Neuronal stem cell (in vitro differentiated cells): ENCODE data around the gene CDKL4.

Experiments
- DNase-seq: peaks from one replicate; pipeline ENCODE4 v3.0.0-alpha.2; 2013; ENCODE audit warnings: low spot score
- H2AFZ ChIP-seq: one replicate; pipeline ENCODE4 v1.6.1; 2013; ENCODE audit warnings: mild to moderate bottlenecking, low read length, inconsistent platforms
- H2AK5ac ChIP-seq: 2 replicates; pipeline ENCODE4 v1.6.1; 2013; ENCODE audit warnings: low read depth, mild to moderate bottlenecking, inconsistent platforms, low read length, moderate library complexity, mixed read lengths
- H2BK120ac ChIP-seq: 2 replicates; pipeline ENCODE4 v1.6.1; 2013; ENCODE audit warnings: low read depth, mild to moderate bottlenecking, inconsistent platforms, low read length, moderate library complexity, mixed read lengths
- H2BK12ac ChIP-seq: one replicate; pipeline ENCODE4 v1.6.1; 2013; ENCODE audit warnings: low read length, inconsistent platforms
- H2BK15ac ChIP-seq: 2 replicates; pipeline ENCODE4 v1.6.1; 2013; ENCODE audit warnings: mild to moderate bottlenecking, low read length, inconsistent platforms, mixed read lengths
- H2BK5ac ChIP-seq: one replicate; pipeline ENCODE4 v1.6.1; 2013; ENCODE audit warnings: inconsistent platforms, mild to moderate bottlenecking, low read length, moderate library complexity
- H3K14ac ChIP-seq: one replicate; pipeline ENCODE4 v1.6.1; 2013; ENCODE audit warnings: low read length, inconsistent platforms
- H3K18ac ChIP-seq: 2 replicates; pipeline ENCODE4 v1.6.1; 2013; ENCODE audit warnings: low read length, inconsistent platforms
- H3K23ac ChIP-seq: 2 replicates; pipeline ENCODE4 v1.6.1; 2013; ENCODE audit warnings: low read depth, mild to moderate bottlenecking, mixed read lengths, low read length, inconsistent platforms; ENCODE audit not compliant: poor library complexity
- H3K27ac ChIP-seq: replicated peaks from 3 replicates; pipeline ENCODE4 v1.5.1; 2013; ENCODE audit warnings: low read length, inconsistent platforms
- H3K27me3 ChIP-seq, 3 experiments: 2 replicates each; pipeline ENCODE4 v1.6.1; 2013; ENCODE audit warnings: low read length in 3 of 3, mild to moderate bottlenecking in 2 of 3, inconsistent platforms in 1 of 3, low read depth in 1 of 3, mixed read lengths in 1 of 3, moderate library complexity in 1 of 3; ENCODE audit not compliant: control insufficient read depth in 3 of 3, insufficient read depth in 3 of 3
- H3K36me3 ChIP-seq, 2 donors: replicated peaks in 1 of 2; 2 replicates each; pipeline ENCODE4 v1.6.1; 2013; ENCODE audit warnings: low read length in 2 of 2; ENCODE audit not compliant: control insufficient read depth in 2 of 2, insufficient read depth in 2 of 2
- H3K4ac ChIP-seq: 2 replicates; pipeline ENCODE4 v1.6.1; 2013; ENCODE audit warnings: inconsistent platforms, mild to moderate bottlenecking, low read length, moderate library complexity
- H3K4me1 ChIP-seq, 2 donors: 1 replicate in 1 of 2; 2 replicates in 1 of 2; pipeline ENCODE4 v1.6.1; 2013; ENCODE audit warnings: low read length in 2 of 2, low read depth in 1 of 2; ENCODE audit not compliant: control insufficient read depth in 2 of 2, insufficient read depth in 1 of 2
- H3K4me2 ChIP-seq: one replicate; pipeline ENCODE4 v1.6.1; 2013; ENCODE audit warnings: mild to moderate bottlenecking, low read length, inconsistent platforms; ENCODE audit not compliant: insufficient read depth, poor library complexity, severe bottlenecking
- H3K4me3 ChIP-seq, 2 donors: 2 replicates each; pipeline ENCODE4 v1.5.1; 2013; ENCODE audit warnings: low read length in 2 of 2, mild to moderate bottlenecking in 2 of 2, inconsistent platforms in 1 of 2, moderate library complexity in 1 of 2
- H3K79me1 ChIP-seq: one replicate; pipeline ENCODE4 v1.6.1; 2013; ENCODE audit warnings: low read depth, mild to moderate bottlenecking, inconsistent platforms, low read length, moderate library complexity
- H3K9ac ChIP-seq: one replicate; pipeline ENCODE4 v1.6.1; 2013; ENCODE audit warnings: mild to moderate bottlenecking, low read depth, low read length, inconsistent platforms; ENCODE audit not compliant: poor library complexity
- H3K9me3 ChIP-seq, 2 donors: replicated peaks in 1 of 2; 2 replicates each; pipeline versions ENCODE3 to v1.6.1; 2013; ENCODE audit warnings: low read length in 2 of 2, mild to moderate bottlenecking in 2 of 2, inconsistent platforms in 1 of 2, low read depth in 1 of 2, mixed read lengths in 1 of 2, moderate library complexity in 1 of 2; ENCODE audit not compliant: control insufficient read depth in 2 of 2, insufficient read depth in 1 of 2
- H4K8ac ChIP-seq: one replicate; pipeline ENCODE4 v1.6.1; 2013; ENCODE audit warnings: low read depth, mild to moderate bottlenecking, inconsistent platforms, low read length, moderate library complexity
- H4K91ac ChIP-seq: one replicate; pipeline ENCODE4 v1.6.1; 2013; ENCODE audit warnings: low read length, low read depth, mild to moderate bottlenecking, inconsistent platforms; ENCODE audit not compliant: poor library complexity
- WGBS, 2 donors: extraction: QIAGEN DNeasy Blood & Tissue Kit; methylation state at CpG; one replicate each; pipeline ENCODE4 v1.1.7; 2013; ENCODE audit warnings: missing lambda C conversion rate in 2 of 2, mixed read lengths in 1 of 2; ENCODE audit not compliant: insufficient read length in 2 of 2, insufficient replicate concordance in 1 of 2; ENCODE audit errors: extremely low coverage in 2 of 2; 5-methylcytosine and 5-hydroxymethylcytosine counted together

CDKL4 gene

GRCh38 chr2:39266139-39266805 lies 22.5 kb upstream of the CDKL4 start:
- H4K8ac ChIP-seq, result no peak overlapping the region
- no peak for DNase-seq
- H2BK120ac ChIP-seq, result no peak overlapping the region
- H3K18ac ChIP-seq, result no peak overlapping the region
- H3K4ac ChIP-seq, result no peak overlapping the region
- H3K4me2 ChIP-seq, result no peak overlapping the region
- no peak overlapping the region for H3K23ac ChIP-seq
- no peaks in the 10 kb centered on the region for H3K9me3 ChIP-seq
- no peaks in the 10 kb centered on the region for H3K27me3 ChIP-seq
- H3K4me1 ChIP-seq, result no peaks in the 10 kb centered on the region
- H3K9ac ChIP-seq, result no peak overlapping the region
- no peak overlapping the region for H2BK15ac ChIP-seq
- H4K91ac ChIP-seq, result no peak overlapping the region
- no CpG with 5 or more reads among the region's 3 CpGs for WGBS, 2 donors
- H2BK12ac ChIP-seq, result no peak overlapping the region
- no peak overlapping the region for H2AFZ ChIP-seq
- H3K36me3 ChIP-seq, result peaks cover 0 to 95% of the 10 kb centered on the region in 2 donors
- no peak overlapping the region for H2BK5ac ChIP-seq
- H3K4me3 ChIP-seq, result no peak overlapping the region
- H2AK5ac ChIP-seq, result no peak overlapping the region
- H3K14ac ChIP-seq, result no peak overlapping the region
- H3K79me1 ChIP-seq, result no peaks in the 10 kb centered on the region
- no peak overlapping the region for H3K27ac ChIP-seq

GRCh38 chr2:39265315-39265714 lies 21.5 kb upstream of the CDKL4 start:
- Histone ChIP-seq H3K36me3 (peaks cover 0 to 95% of the 10 kb centered on the region in 2 donors), H3K9me3 (no peaks in the 10 kb centered on the region), H3K23ac (no peak overlapping the region), H2AK5ac (no peak overlapping the region), H3K14ac (no peak overlapping the region), H3K9ac (no peak overlapping the region), H3K4me3 (no peak overlapping the region), H3K18ac (no peak overlapping the region), H3K4me2 (no peak overlapping the region), H4K8ac (no peak overlapping the region), H2AFZ (no peak overlapping the region), H3K27me3 (no peaks in the 10 kb centered on the region), H3K27ac (no peak overlapping the region), H4K91ac (no peak overlapping the region), H3K79me1 (no peaks in the 10 kb centered on the region), H2BK5ac (no peak overlapping the region), H3K4me1 (no peaks in the 10 kb centered on the region), H2BK15ac (no peak overlapping the region), H3K4ac (no peak overlapping the region), H2BK120ac (no peak overlapping the region), H2BK12ac (no peak overlapping the region)
- no CpG with 5 or more reads among the region's 2 CpGs for WGBS, 2 donors
- no peak for DNase-seq

- Histone ChIP-seq H3K14ac (no peak overlapping the region), H4K8ac (no peak overlapping the region), H3K27me3 (no peaks in the 10 kb centered on the region), H3K9ac (no peak overlapping the region), H3K4me1 (no peaks in the 10 kb centered on the region), H2AFZ (no peak overlapping the region), H3K18ac (no peak overlapping the region), H3K4me3 (no peak overlapping the region), H2BK12ac (no peak overlapping the region), H3K4me2 (no peak overlapping the region), H3K9me3 (no peaks in the 10 kb centered on the region), H2BK5ac (no peak overlapping the region), H3K23ac (no peak overlapping the region), H3K36me3 (peaks cover 0 to 95% of the 10 kb centered on the region in 2 donors), H3K4ac (no peak overlapping the region), H3K27ac (no peak overlapping the region), H2BK15ac (no peak overlapping the region), H2BK120ac (no peak overlapping the region), H2AK5ac (no peak overlapping the region), H4K91ac (no peak overlapping the region), H3K79me1 (no peaks in the 10 kb centered on the region)
- WGBS, 2 donors, result no CpG with 5 or more reads among the region's 1 CpG
- DNase-seq, result no peak
Observed at GRCh38 chr2:39264733-39265132, 21.0 kb upstream of the CDKL4 start.

- DNase-seq, result no peak
- Histone ChIP-seq H2BK5ac (no peak overlapping the region), H2AK5ac (no peak overlapping the region), H3K9ac (no peak overlapping the region), H3K23ac (no peak overlapping the region), H3K4ac (no peak overlapping the region), H3K18ac (no peak overlapping the region), H4K8ac (no peak overlapping the region), H2BK120ac (no peak overlapping the region), H3K36me3 (peaks cover 0 to 96% of the 10 kb centered on the region in 2 donors), H3K27ac (no peak overlapping the region), H3K27me3 (no peaks in the 10 kb centered on the region), H3K9me3 (peaks cover 0 to 19% of the 10 kb centered on the region in 2 donors), H2BK12ac (no peak overlapping the region), H4K91ac (no peak overlapping the region), H3K4me1 (no peaks in the 10 kb centered on the region), H2AFZ (no peak overlapping the region), H2BK15ac (no peak overlapping the region), H3K79me1 (no peaks in the 10 kb centered on the region), H3K14ac (no peak overlapping the region), H3K4me2 (no peak overlapping the region), H3K4me3 (no peak overlapping the region)
- WGBS, 2 donors, result no CpG with 5 or more reads among the region's 4 CpGs
Observed at GRCh38 chr2:39260087-39260486, 16.3 kb upstream of the CDKL4 start.
